IMR-90 (cell line): Measurements from ENCODE around the gene GPRC5C. TPM values are rescaled to one million over a fixed set of nuclear protein-coding genes. Genes with fewer than 3 reads are reported as not detected.

Source experiments
- ATAC-seq: fragments of 200-7000 bp; cut with Tn5 transposase; 2 replicates; pipeline ENCODE4 v1.9.1; 2020; ENCODE audit warnings: low read depth, mild to moderate bottlenecking, moderate library complexity
- BruUV-seq: library from RNA; stranded (reverse); fragments of 400-500 nt; replicated peaks from 2 replicates; lab custom pipeline; 2021; lab: Mats Ljungman, UMichigan
- CTCF ChIA-PET: fragments of 300-600 bp; formaldehyde crosslinking; extraction: SDS; loops from one replicate; lab custom pipeline; 2021; ENCODE audit warnings: antibody characterized with exemption; lab: Yijun Ruan, JAX
- POLR2A ChIA-PET: fragments of 300-600 bp; sonication (Branson Sonifier 250); formaldehyde crosslinking; loops from one replicate; lab custom pipeline; 2022; ENCODE audit warnings: antibody characterized with exemption; ENCODE audit not compliant: unreplicated experiment; lab: Charles Lee
- DNase-seq: peaks from one replicate; pipeline ENCODE4 v3.0.0; 2013
- H2AFZ ChIP-seq: replicated peaks from 2 replicates; pipeline ENCODE3; 2013; ENCODE audit warnings: low read length, mild to moderate bottlenecking; ENCODE audit not compliant: poor library complexity
- H2AK5ac ChIP-seq: 2 replicates; pipeline ENCODE4 v1.6.1; 2013; ENCODE audit warnings: low read depth, low read length, inconsistent platforms
- H2AK9ac ChIP-seq: replicated peaks from 2 replicates; pipeline ENCODE3; 2013; ENCODE audit warnings: mild to moderate bottlenecking, low read depth, low read length, moderate library complexity; ENCODE audit not compliant: poor library complexity
- H2BK120ac ChIP-seq: 2 replicates; pipeline ENCODE4 v1.6.1; 2013; ENCODE audit warnings: low read depth, low read length, inconsistent platforms
- H2BK15ac ChIP-seq: 3 replicates; pipeline ENCODE4 v1.6.1; 2013; ENCODE audit warnings: low read depth, low read length, inconsistent platforms
- H2BK20ac ChIP-seq: 2 replicates; pipeline ENCODE4 v1.6.1; 2013; ENCODE audit warnings: low read depth, mild to moderate bottlenecking, inconsistent platforms, low read length, moderate library complexity
- H2BK5ac ChIP-seq: 2 replicates; pipeline ENCODE4 v1.6.1; 2013; ENCODE audit warnings: mild to moderate bottlenecking, low read depth, low read length, inconsistent platforms; ENCODE audit not compliant: poor library complexity, severe bottlenecking
- H3K14ac ChIP-seq: replicated peaks from 2 replicates; pipeline ENCODE4 v1.6.1; 2013; ENCODE audit warnings: low read depth, low read length, inconsistent platforms
- H3K18ac ChIP-seq: 2 replicates; pipeline ENCODE4 v1.6.1; 2013; ENCODE audit warnings: low read depth, low read length, control low read depth
- H3K23ac ChIP-seq: 2 replicates; pipeline ENCODE4 v1.6.1; 2013; ENCODE audit warnings: low read depth, low read length, inconsistent platforms
- H3K27ac ChIP-seq: 2 replicates; pipeline ENCODE4 v1.5.1; 2013; ENCODE audit warnings: mild to moderate bottlenecking, control low read depth, low read length; ENCODE audit not compliant: insufficient read depth
- H3K27me3 ChIP-seq: 2 replicates; pipeline ENCODE4 v1.6.1; 2013; ENCODE audit warnings: low read length; ENCODE audit not compliant: control insufficient read depth, insufficient read depth
- H3K36me3 ChIP-seq: 2 replicates; pipeline ENCODE4 v1.6.1; 2013; ENCODE audit warnings: low read length, mixed read lengths; ENCODE audit not compliant: control insufficient read depth, insufficient read depth
- H3K4ac ChIP-seq: 2 replicates; pipeline ENCODE4 v1.6.1; 2013; ENCODE audit warnings: low read depth, low read length, inconsistent platforms
- H3K4me1 ChIP-seq: 2 replicates; pipeline ENCODE4 v1.6.1; 2013; ENCODE audit warnings: low read length, mixed read lengths; ENCODE audit not compliant: control insufficient read depth, insufficient read depth
- H3K4me2 ChIP-seq: 2 replicates; pipeline ENCODE4 v1.6.1; 2013; ENCODE audit warnings: low read depth, mild to moderate bottlenecking, control low read depth, low read length, moderate library complexity
- H3K4me3 ChIP-seq: 2 replicates; pipeline ENCODE4 v1.5.1; 2013; ENCODE audit warnings: low read depth, mild to moderate bottlenecking, control low read depth, low read length, moderate library complexity; ENCODE audit not compliant: insufficient read depth
- H3K56ac ChIP-seq: 2 replicates; pipeline ENCODE4 v1.6.1; 2013; ENCODE audit warnings: low read length, inconsistent platforms; ENCODE audit not compliant: insufficient read depth; ENCODE audit errors: extremely low read depth
- H3K79me1 ChIP-seq, 2 experiments: 2 replicates each; pipeline ENCODE4 v1.6.1; 2013; ENCODE audit warnings: low read length in 2 of 2, inconsistent platforms in 1 of 2, low read depth in 1 of 2
- H3K9ac ChIP-seq: 2 replicates; pipeline ENCODE4 v1.6.1; 2013; ENCODE audit warnings: low read depth, low read length, control low read depth
- H3K9me1 ChIP-seq: 2 replicates; pipeline ENCODE4 v1.6.1; 2013; ENCODE audit warnings: low read length, inconsistent platforms; ENCODE audit not compliant: insufficient read depth
- H3K9me3 ChIP-seq: 2 replicates; pipeline ENCODE4 v1.6.1; 2013; ENCODE audit warnings: low read length; ENCODE audit not compliant: control insufficient read depth, insufficient read depth
- H4K20me1 ChIP-seq: 2 replicates; pipeline ENCODE4 v1.6.1; 2013; ENCODE audit warnings: low read length, inconsistent platforms; ENCODE audit not compliant: insufficient read depth
- H4K5ac ChIP-seq: 2 replicates; pipeline ENCODE4 v1.6.1; 2013; ENCODE audit warnings: mild to moderate bottlenecking, low read depth, low read length, control low read depth
- H4K8ac ChIP-seq, 2 experiments: 2 replicates each; pipeline ENCODE4 v1.6.1; 2013; ENCODE audit warnings: low read depth in 2 of 2, low read length in 2 of 2, control low read depth in 1 of 2, inconsistent platforms in 1 of 2
- H4K91ac ChIP-seq: 2 replicates; pipeline ENCODE4 v1.6.1; 2013; ENCODE audit warnings: low read depth, low read length, inconsistent platforms; ENCODE audit not compliant: insufficient read depth
- MAZ ChIP-seq: IDR thresholded peaks from 2 replicates; pipeline ENCODE4 v1.6.1; 2012; ENCODE audit warnings: low read depth, mild to moderate bottlenecking, low read length, improper control_type of control experiment, moderate library complexity, borderline replicate concordance
- WGBS, 2 experiments: methylation state at CpG; one replicate each; pipeline versions ENCODE4 v1.1.5 to v1.1.7; 2013; ENCODE audit warnings: missing lambda C conversion rate in 2 of 2; ENCODE audit not compliant: insufficient read length in 1 of 2; ENCODE audit errors: extremely low coverage in 2 of 2; 5-methylcytosine and 5-hydroxymethylcytosine counted together
- dilution Hi-C: fragments of 300-500 bp; cut with HindIII; formaldehyde crosslinking; loops from one replicate; pipeline ENCODE4 v1.14.3; 2018; ENCODE audit warnings: low sequenced_read_pairs; ENCODE audit not compliant: unreplicated experiment
- in situ Hi-C: fragments of 300-500 bp; cut with MboI; formaldehyde crosslinking; loops from 3 replicates; pipeline ENCODE4 v1.14.3; 2019; ENCODE audit warnings: low sequenced_read_pairs, inconsistent platforms, mixed read lengths
- intact Hi-C: fragments of 100-400 bp; cut with micrococcal nuclease; formaldehyde crosslinking; loops from 2 replicates; pipeline ENCODE4 v1.10.0; 2022
- polyA plus RNA-seq, 3 experiments: library from polyadenylated mRNA; depleted of rRNA; stranded (reverse); fragments of >200 nt; gene quantifications; 2 replicates each; pipeline ENCODE4 v1.2.3, GENCODE V29; 2012; ENCODE audit warnings: low replicate concordance in 1 of 3
- total RNA-seq: library from RNA; depleted of rRNA; stranded (reverse); fragments of >200 nt; gene quantifications from 2 replicates; pipeline ENCODE4 v1.2.3, GENCODE V29; 2012

GPRC5C gene
- total and polyA plus RNA-seq, 2 of the 4 experiments (the other 2 are of a cell fraction), result not detected

DNA sequence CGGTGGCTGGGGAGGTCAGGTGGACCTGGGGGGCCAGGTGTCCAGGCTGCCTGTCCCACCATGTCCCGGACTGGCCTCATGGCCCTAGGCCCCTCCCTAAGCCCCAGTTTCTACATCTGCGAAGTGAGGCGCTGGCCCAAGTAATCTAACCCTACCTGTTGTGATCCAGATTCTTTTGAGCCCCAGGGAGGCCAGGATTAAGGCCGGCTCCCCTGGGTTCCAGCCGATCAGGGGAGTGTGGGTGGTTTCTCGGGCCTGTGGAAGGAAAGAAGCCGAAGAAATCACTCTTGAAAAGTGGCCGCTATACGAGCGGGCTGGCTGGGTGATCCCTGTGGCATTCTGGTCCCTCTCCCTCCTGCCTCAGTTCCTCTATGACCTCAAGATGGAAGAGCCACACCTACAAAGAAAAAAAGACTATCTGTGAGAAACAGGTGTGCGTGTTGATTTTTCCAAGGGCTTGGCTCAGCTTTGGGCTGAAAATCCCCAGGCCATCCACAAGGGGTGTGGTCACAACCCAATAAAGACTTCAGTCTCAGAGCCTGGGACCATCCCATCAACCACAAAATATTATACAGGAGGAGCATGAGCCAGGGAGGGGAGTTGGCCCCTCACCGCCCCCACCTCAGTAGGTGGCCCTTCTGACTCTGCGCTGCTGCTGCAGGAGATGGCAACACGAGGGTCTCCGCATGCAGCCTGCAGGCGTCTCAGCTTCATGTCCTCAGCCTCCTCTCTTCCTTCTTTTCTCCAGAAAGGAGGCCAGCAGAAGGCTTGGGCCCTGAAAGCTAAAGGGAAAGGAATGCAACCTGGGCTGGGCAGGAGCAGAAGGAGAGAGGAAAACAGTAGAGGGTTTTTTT, 44.3 kb upstream of the GPRC5C start:
- no peak overlapping the region for H3K18ac ChIP-seq
- no peaks in the 10 kb centered on the region for H4K20me1 ChIP-seq
- no peaks in the 10 kb centered on the region for H3K79me1 ChIP-seq
- ChIA-PET POLR2A (no interaction called here), CTCF (no interaction called here)
- H3K9me3 ChIP-seq, result peaks cover 6% of the 10 kb centered on the region; the same call in 1 of the 2 replicates
- H2BK15ac ChIP-seq, result no peak overlapping the region
- no peaks in the 10 kb centered on the region for H3K4me1 ChIP-seq
- no peak overlapping the region for H3K14ac ChIP-seq
- no peaks in the 10 kb centered on the region for H3K9me1 ChIP-seq
- no peak overlapping the region for H2BK120ac ChIP-seq
- no peak overlapping the region for H3K4ac ChIP-seq
- no peak overlapping the region for H2BK20ac ChIP-seq
- H3K36me3 ChIP-seq, result no peaks in the 10 kb centered on the region
- H3K27ac ChIP-seq, result no peak overlapping the region
- intact Hi-C loops, result no loop called here
- H2AFZ ChIP-seq, result no peak overlapping the region
- DNase-seq (no peak), ATAC-seq (no peak)
- dilution Hi-C loops, result no loop called here
- no peak overlapping the region for H4K91ac ChIP-seq
- no peak overlapping the region for H3K9ac ChIP-seq
- BruUV-seq, result no TSS peak
- H3K4me2 ChIP-seq, result no peak overlapping the region
- no peak overlapping the region for H3K56ac ChIP-seq
- H3K23ac ChIP-seq, result no peak overlapping the region
- no peak overlapping the region for H2AK9ac ChIP-seq
- in situ Hi-C loops, result no loop called here
- no peaks in the 10 kb centered on the region for H3K27me3 ChIP-seq
- H2AK5ac ChIP-seq, result no peak overlapping the region
- TF ChIP-seq MAZ, result no peak
- no peak overlapping the region for H2BK5ac ChIP-seq
- H3K4me3 ChIP-seq, result no peak overlapping the region
- 90% methylated on average over 2 of the region's 17 CpGs; no CpG with 5 or more reads in 1 of the 2 experiments for WGBS, 2 experiments
- H4K5ac ChIP-seq, result no peak overlapping the region
- H4K8ac ChIP-seq, result no peak overlapping the region
